ENCODE results near the gene FUCA2. TPM values are rescaled to one million over a fixed set of nuclear protein-coding genes. Genes with fewer than 3 reads are reported as not detected.
A peak's percentile ranks its signal among the peaks of the same experiment; 100 is the strongest.

FUCA2 gene
- total RNA-seq, 2 donors from 2014 or later: 40.2 to 54.1 TPM

DNA sequence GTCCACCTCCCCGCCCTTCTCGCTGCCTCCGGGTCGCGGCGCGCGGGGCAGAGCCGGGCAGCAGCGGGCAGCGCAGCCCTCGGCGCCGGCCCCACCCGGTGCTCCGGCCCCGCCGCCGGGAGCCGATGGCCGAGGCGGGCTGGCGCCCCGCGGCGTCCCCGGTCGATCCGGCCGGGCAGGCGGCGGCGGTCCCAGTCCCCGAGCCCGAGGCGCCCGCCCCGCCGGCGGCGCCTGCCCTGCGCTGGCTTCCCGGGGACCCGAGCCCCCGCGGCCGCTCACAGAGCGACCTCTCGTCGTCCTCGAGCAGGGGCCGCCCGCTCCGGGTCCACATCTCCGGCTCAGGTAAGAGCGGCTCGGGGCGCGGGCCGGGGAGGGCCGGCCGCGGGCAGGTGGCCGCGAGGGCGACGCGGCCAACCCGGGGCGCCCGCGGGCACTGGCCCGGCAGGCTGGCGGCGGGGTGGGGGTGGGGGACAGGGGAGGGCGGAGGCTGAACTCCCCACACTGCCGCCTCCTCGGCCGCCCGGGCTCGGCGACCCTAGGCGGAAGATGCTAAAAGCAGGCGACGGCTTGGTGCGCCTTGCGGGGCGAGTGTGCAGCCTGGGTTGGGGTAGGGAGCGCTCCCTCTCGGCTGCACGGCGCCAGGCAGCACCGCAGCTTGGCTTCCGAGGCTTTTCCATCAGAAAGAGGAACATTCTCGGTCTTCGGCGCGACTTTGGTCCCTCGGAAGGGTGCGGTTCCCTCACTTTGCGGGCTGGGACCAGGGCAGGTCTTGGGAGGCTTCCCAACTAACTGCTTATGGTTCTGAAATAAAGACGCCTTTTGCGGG is 25.6 kb upstream of the FUCA2 start:
- TF ChIP-seq, protein P1, sequence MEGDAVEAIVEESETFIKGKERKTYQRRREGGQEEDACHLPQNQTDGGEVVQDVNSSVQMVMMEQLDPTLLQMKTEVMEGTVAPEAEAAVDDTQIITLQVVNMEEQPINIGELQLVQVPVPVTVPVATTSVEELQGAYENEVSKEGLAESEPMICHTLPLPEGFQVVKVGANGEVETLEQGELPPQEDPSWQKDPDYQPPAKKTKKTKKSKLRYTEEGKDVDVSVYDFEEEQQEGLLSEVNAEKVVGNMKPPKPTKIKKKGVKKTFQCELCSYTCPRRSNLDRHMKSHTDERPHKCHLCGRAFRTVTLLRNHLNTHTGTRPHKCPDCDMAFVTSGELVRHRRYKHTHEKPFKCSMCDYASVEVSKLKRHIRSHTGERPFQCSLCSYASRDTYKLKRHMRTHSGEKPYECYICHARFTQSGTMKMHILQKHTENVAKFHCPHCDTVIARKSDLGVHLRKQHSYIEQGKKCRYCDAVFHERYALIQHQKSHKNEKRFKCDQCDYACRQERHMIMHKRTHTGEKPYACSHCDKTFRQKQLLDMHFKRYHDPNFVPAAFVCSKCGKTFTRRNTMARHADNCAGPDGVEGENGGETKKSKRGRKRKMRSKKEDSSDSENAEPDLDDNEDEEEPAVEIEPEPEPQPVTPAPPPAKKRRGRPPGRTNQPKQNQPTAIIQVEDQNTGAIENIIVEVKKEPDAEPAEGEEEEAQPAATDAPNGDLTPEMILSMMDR (IDR thresholded peaks at IDR 0.05): peak; percentile 49
- no peaks in the 10 kb centered on the region for H3K36me3 ChIP-seq
- H3K4me3 ChIP-seq: peak overlapping the region; percentile 81
- no peaks in the 10 kb centered on the region for H3K27me3 ChIP-seq (replicated peaks; ENCODE audit: insufficient read depth)
- peak overlapping the region; percentile 61 to 63 for H3K27ac ChIP-seq
- ATAC-seq (ENCODE audit: insufficient number of reproducible peaks, low FRiP score, low read depth) (no peak), DNase-seq (ENCODE audit: low spot score) (no peak)
- H3K9me3 ChIP-seq: no peaks in the 10 kb centered on the region
- H3K4me1 ChIP-seq (ENCODE audit: control insufficient read depth in 1 of 2, low read depth in 2 of 2): peaks cover 5 to 11% of the 10 kb centered on the region in 2 donors

DNA sequence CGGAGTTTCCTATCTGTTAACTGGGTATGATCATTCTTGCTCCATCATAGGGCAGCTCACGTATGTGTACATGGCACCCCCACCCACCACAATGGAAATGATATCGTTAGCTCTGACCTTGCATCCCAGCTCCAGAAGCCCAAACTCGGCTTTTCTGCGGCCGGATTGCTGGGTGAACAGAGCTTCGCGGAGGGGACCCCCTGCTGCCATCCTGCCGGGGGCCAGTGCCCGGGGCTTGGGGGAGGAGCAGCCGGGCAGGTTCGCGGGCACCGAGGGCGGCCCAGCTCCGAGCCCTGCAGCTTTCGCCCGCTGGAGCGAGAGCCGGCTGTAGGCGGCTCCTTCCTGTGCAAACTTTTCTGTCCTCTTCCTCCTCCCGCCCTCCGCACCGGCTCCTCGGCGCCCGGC is 24.9 kb upstream of the FUCA2 start:
- Histone ChIP-seq H3K4me1 (ENCODE audit: control insufficient read depth in 1 of 2, low read depth in 2 of 2) (peaks cover 5 to 11% of the 10 kb centered on the region in 2 donors), H3K4me3 (peak overlapping the region; percentile 81), H3K36me3 (no peaks in the 10 kb centered on the region), H3K27me3 (replicated peaks; ENCODE audit: insufficient read depth) (no peaks in the 10 kb centered on the region), H3K9me3 (no peaks in the 10 kb centered on the region), H3K27ac (peak overlapping the region; percentile 55 to 63)
- ATAC-seq (ENCODE audit: insufficient number of reproducible peaks, low FRiP score, low read depth) (peak; percentile 70), DNase-seq (ENCODE audit: low spot score) (no peak)
- TF ChIP-seq, protein P1 (IDR thresholded peaks at IDR 0.05): no peak

DNA sequence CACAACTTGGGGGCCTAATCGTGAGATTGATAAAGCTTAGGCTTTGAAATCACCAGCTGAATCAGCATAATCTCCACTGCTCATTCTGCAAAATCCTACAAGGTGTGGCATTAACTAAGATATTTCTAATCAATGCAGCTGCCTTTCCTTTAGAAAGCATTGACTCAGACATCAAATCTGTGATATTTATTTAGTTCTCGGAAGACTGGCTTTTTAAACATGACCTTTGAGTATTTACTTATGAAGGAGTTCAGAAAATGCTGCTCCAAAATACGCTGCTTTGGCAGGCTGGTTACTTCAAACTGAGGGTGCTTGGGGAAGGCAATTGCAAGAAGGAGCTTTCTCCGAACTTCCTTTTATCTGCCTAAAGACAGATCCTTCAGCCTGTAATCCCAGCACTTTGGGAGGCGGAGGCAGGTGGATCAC is 23.7 kb upstream of the FUCA2 start:
- peaks cover 5 to 11% of the 10 kb centered on the region in 2 donors for H3K4me1 ChIP-seq (ENCODE audit: control insufficient read depth in 1 of 2, low read depth in 2 of 2)
- no peaks in the 10 kb centered on the region for H3K9me3 ChIP-seq
- H3K27me3 ChIP-seq (replicated peaks; ENCODE audit: insufficient read depth): no peaks in the 10 kb centered on the region
- TF ChIP-seq, protein P1 (IDR thresholded peaks at IDR 0.05): no peak
- no peak for DNase-seq (ENCODE audit: low spot score)
- no peak overlapping the region for H3K4me3 ChIP-seq
- H3K36me3 ChIP-seq: no peaks in the 10 kb centered on the region
- H3K27ac ChIP-seq: no peak overlapping the region
- no peak for ATAC-seq (ENCODE audit: insufficient number of reproducible peaks, low FRiP score, low read depth)

DNA sequence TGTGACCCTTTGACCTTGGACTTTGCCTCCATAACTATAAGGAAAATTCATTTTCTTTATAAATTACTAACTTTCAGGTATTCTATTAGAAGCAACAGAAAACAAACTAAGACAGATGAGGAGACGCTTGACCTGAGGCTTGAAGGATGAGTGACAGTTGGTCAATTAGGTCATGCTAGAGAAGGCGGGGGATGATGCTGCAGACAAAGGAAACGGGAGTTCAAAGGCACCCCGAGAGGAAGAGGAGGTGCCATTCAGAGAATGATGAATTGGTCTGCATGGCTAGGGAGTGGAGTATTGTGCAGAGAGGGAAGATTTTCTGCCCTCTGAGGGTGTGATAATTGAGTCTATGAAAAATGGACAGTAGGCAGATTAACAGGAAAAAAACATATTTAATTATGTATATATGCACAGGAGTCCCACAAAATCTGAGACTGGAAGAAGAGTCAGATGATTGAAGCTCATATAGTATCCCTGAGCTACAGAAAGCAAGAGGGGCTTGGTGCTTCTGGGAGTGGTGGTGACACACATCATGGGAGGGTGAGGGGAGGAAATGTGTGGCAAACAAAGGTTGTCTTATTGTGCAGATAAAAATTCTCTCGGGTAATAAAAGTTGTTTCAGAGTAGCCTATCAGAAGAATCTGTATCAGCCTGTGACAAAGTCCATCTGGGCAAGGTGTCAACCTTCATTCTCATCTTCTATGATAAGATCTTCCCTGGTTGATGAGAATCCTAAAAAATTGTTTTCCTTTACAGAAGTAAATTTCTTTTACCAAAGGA is 20.4 kb upstream of the FUCA2 start:
- DNase-seq (ENCODE audit: low spot score) (no peak), ATAC-seq (ENCODE audit: insufficient number of reproducible peaks, low FRiP score, low read depth) (no peak)
- H3K4me1 ChIP-seq (ENCODE audit: control insufficient read depth in 1 of 2, low read depth in 2 of 2): peaks cover 0 to 3% of the 10 kb centered on the region in 2 donors
- no peak overlapping the region for H3K27ac ChIP-seq
- TF ChIP-seq, protein P1 (IDR thresholded peaks at IDR 0.05): no peak
- H3K9me3 ChIP-seq: no peaks in the 10 kb centered on the region
- no peaks in the 10 kb centered on the region for H3K27me3 ChIP-seq (replicated peaks; ENCODE audit: insufficient read depth)
- H3K36me3 ChIP-seq: no peaks in the 10 kb centered on the region
- no peak overlapping the region for H3K4me3 ChIP-seq

DNA sequence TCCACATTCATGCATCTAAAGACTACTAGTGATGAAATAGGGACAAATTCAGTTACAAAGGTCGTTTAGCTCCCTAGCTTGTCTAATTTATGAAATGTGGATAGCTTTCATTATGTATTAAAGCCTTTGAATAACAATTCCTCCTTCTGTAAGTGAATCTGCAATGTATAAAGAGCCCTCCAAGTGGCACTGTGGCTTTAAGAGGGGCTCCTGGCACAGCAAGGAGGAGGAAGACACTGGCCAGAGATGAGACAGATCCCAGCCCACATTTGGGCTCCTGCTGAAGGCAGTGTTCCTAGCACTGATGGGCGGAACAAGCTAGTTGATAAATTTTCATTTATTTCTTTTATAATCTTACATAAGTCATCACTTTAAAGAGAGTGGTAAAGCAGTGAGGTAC is 17.6 kb upstream of the FUCA2 start:
- no peaks in the 10 kb centered on the region for H3K36me3 ChIP-seq
- ATAC-seq (ENCODE audit: insufficient number of reproducible peaks, low FRiP score, low read depth): no peak
- TF ChIP-seq, protein P1 (IDR thresholded peaks at IDR 0.05): no peak

More for the DNA sequence above, 17.6 kb upstream of the FUCA2 start:
- H3K27ac ChIP-seq: no peak overlapping the region
- no peaks in the 10 kb centered on the region for H3K27me3 ChIP-seq (replicated peaks; ENCODE audit: insufficient read depth)
- no peaks in the 10 kb centered on the region for H3K4me1 ChIP-seq (ENCODE audit: control insufficient read depth in 1 of 2, low read depth in 2 of 2)
- H3K4me3 ChIP-seq: no peak overlapping the region
- DNase-seq (ENCODE audit: low spot score): no peak
- no peaks in the 10 kb centered on the region for H3K9me3 ChIP-seq

All from thoracic aorta (tissue), 2 donors.